Fibroblast of skin of left biceps (primary cell): ENCODE results near the gene HACL1.
A peak's percentile ranks its signal among the peaks of the same experiment; 100 is the strongest.
"Not testable (repeated sequence)": the region's sequence is repeated elsewhere in the genome, so short reads cannot be mapped to it uniquely, and the experiment has no call there.

Experiments used
- DNase-seq, 2 experiments: peaks; one replicate each; pipeline ENCODE4 v3.0.0-alpha.2; 2013; ENCODE audit warnings: low read depth in 2 of 2

The HACL1 gene

GRCh38 chr3:15579051-15579450, 22.3 kb downstream of the HACL1 start:
- peak; percentile 25 for DNase-seq

GRCh38 chr3:15578289-15578867, 23.0 kb downstream of the HACL1 start:
- DNase-seq = no peak

- DNase-seq = no peak
Measured at GRCh38 chr3:15576475-15576874, 24.9 kb downstream of the HACL1 start.

- DNase-seq = no peak
Measured at GRCh38 chr3:15575446-15575845, 25.9 kb downstream of the HACL1 start.

- DNase-seq = no peak
Measured at GRCh38 chr3:15572138-15572537, 29.2 kb downstream of the HACL1 start.

GRCh38 chr3:15563190-15563589, 38.2 kb downstream of the HACL1 start:
- no peak for DNase-seq

GRCh38 chr3:15562560-15562959, 38.8 kb downstream of the HACL1 start:
- no peak for DNase-seq

- no peak for DNase-seq
Measured at GRCh38 chr3:15558581-15558980, 42.8 kb downstream of the HACL1 start.

GRCh38 chr3:15557511-15557946, 43.8 kb downstream of the HACL1 start:
- DNase-seq = peak; percentile 29 to 41

GRCh38 chr3:15556512-15556911, 44.9 kb downstream of the HACL1 start:
- no peak for DNase-seq

GRCh38 chr3:15553749-15554148, 47.6 kb downstream of the HACL1 start:
- no peak for DNase-seq

GRCh38 chr3:15551902-15552301, 49.5 kb downstream of the HACL1 start:
- DNase-seq = no peak

- DNase-seq = no peak
Measured at GRCh38 chr3:15549846-15550245, 51.5 kb downstream of the HACL1 start.

GRCh38 chr3:15542614-15543013, 58.8 kb downstream of the HACL1 start:
- DNase-seq = no peak

- DNase-seq = no peak
Measured at GRCh38 chr3:15541371-15541770, 60.0 kb downstream of the HACL1 start.

- no peak for DNase-seq
Measured at GRCh38 chr3:15539066-15539465, 62.3 kb downstream of the HACL1 start.

- DNase-seq = no peak
Measured at GRCh38 chr3:15538345-15538744, 63.0 kb downstream of the HACL1 start.

- no peak for DNase-seq
Measured at GRCh38 chr3:15536856-15537255, 64.5 kb downstream of the HACL1 start.

GRCh38 chr3:15535732-15536131, 65.6 kb downstream of the HACL1 start:
- no peak for DNase-seq

- DNase-seq = not testable (repeated sequence)
Measured at GRCh38 chr3:15532614-15533013, 68.8 kb downstream of the HACL1 start.

GRCh38 chr3:15531346-15531745, 70.0 kb downstream of the HACL1 start:
- no peak for DNase-seq

- DNase-seq = no peak
Measured at GRCh38 chr3:15528854-15529537, 72.4 kb downstream of the HACL1 start.

GRCh38 chr3:15527031-15527459, 74.3 kb downstream of the HACL1 start:
- DNase-seq = no peak

GRCh38 chr3:15525790-15526189, 75.6 kb downstream of the HACL1 start:
- no peak for DNase-seq
